ACC112 (cell line): Measurements from ENCODE around the gene IFIT1B.

Experiments
- H2AFZ ChIP-seq: fragments of 200-600 bp; sonication (generic); one replicate; pipeline ENCODE4 v1.6.0; 2017; ENCODE audit warnings: antibody characterized with exemption, low read length; ENCODE audit not compliant: unreplicated experiment
- H3K27ac ChIP-seq: fragments of 200-600 bp; sonication (generic); 2 replicates; pipeline ENCODE4 v1.5.1; 2014; ENCODE audit warnings: low read depth, mild to moderate bottlenecking, antibody characterized with exemption, low read length, moderate library complexity
- H3K27me3 ChIP-seq: fragments of 200-600 bp; sonication (generic); 2 replicates; pipeline ENCODE4 v1.6.1; 2014; ENCODE audit warnings: mild to moderate bottlenecking, antibody characterized with exemption, low read length, moderate library complexity, mixed read lengths; ENCODE audit not compliant: insufficient read depth
- H3K36me3 ChIP-seq: fragments of 200-600 bp; sonication (generic); 2 replicates; pipeline ENCODE4 v1.6.1; 2016; ENCODE audit warnings: mild to moderate bottlenecking, antibody characterized with exemption, low read length, moderate library complexity, mixed read lengths; ENCODE audit not compliant: insufficient read depth
- H3K4me1 ChIP-seq: fragments of 200-600 bp; sonication (generic); one replicate; pipeline ENCODE4 v1.6.1; 2016; ENCODE audit warnings: low read length, mixed read lengths; ENCODE audit not compliant: insufficient read depth, unreplicated experiment, control insufficient read depth
- H3K4me3 ChIP-seq: fragments of 200-600 bp; sonication (generic); 2 replicates; pipeline ENCODE4 v1.5.1; 2014; ENCODE audit warnings: mild to moderate bottlenecking, low read depth, low read length
- H3K79me2 ChIP-seq: fragments of 200-600 bp; sonication (generic); one replicate; pipeline ENCODE4 v1.6.0; 2016; ENCODE audit warnings: low read length; ENCODE audit not compliant: control insufficient read depth, unreplicated experiment, insufficient read depth

IFIT1B gene

GRCh38 chr10:89428877-89429276 is 51.0 kb downstream of the IFIT1B start:
- Histone ChIP-seq H3K36me3 (no peaks in the 10 kb centered on the region), H3K4me1 (peaks cover 31% of the 10 kb centered on the region), H3K27me3 (no peaks in the 10 kb centered on the region), H3K4me3 (no peak overlapping the region), H3K79me2 (no peaks in the 10 kb centered on the region), H3K27ac (no peak overlapping the region), H2AFZ (no peak overlapping the region)

DNA sequence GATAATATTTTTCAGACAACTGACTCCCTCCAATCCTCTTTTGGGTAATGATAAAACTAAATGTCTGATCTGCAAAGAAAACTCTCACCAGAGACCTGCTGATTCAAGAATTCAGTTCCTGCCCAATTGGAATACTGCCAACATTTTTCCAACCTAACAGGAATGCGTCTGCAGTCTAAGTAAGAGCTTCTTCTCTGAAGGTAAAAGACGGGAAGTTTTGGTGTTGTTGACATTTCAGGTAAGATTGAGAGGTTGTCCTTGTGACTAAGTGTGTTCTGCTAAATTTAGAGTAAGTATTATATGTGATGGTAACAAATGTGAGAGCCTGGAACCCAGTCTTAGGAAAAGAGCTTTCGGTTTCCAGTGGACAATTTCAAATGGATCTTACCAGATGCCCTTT is 54.1 kb downstream of the IFIT1B start:
- Histone ChIP-seq H3K4me3 (no peak overlapping the region), H2AFZ (no peak overlapping the region), H3K79me2 (no peaks in the 10 kb centered on the region), H3K27me3 (no peaks in the 10 kb centered on the region), H3K4me1 (peaks cover 24% of the 10 kb centered on the region), H3K36me3 (no peaks in the 10 kb centered on the region), H3K27ac (no peak overlapping the region)
